GM21390 (cell line): ENCODE data around the gene PNLDC1.

Experiments used
- ATAC-seq: cut with Tn5 transposase; IDR thresholded peaks from one replicate; pipeline ENCODE4 v1.9.1; 2021; ENCODE audit not compliant: unreplicated experiment

Gene PNLDC1

GRCh38 chr6:159800141-159800865 is at the start of gene PNLDC1:
PNLDC1 (plus strand) TSS chr6:159800276; CDS start chr6:159800308, 32 bp downstream.
- ATAC-seq: no peak

- no peak for ATAC-seq
These were observed 48.6 kb upstream of the PNLDC1 start for GRCh38 chr6:159751448-159751847.

GRCh38 chr6:159753081-159753872 is 46.8 kb upstream of the PNLDC1 start:
- ATAC-seq: no peak

- no peak for ATAC-seq
These were observed 45.7 kb upstream of the PNLDC1 start for GRCh38 chr6:159754401-159754800.

- ATAC-seq: no peak
These were observed 44.8 kb upstream of the PNLDC1 start for GRCh38 chr6:159754959-159755914.

GRCh38 chr6:159756508-159756907 is 43.6 kb upstream of the PNLDC1 start:
- ATAC-seq: no peak

- ATAC-seq: no peak
These were observed 41.8 kb upstream of the PNLDC1 start for GRCh38 chr6:159758031-159759001.

- no peak for ATAC-seq
These were observed 40.4 kb upstream of the PNLDC1 start for GRCh38 chr6:159759645-159760044.

GRCh38 chr6:159760602-159761057 is 39.4 kb upstream of the PNLDC1 start:
- no peak for ATAC-seq

- peak; percentile 2 for ATAC-seq
These were observed 38.8 kb upstream of the PNLDC1 start for GRCh38 chr6:159761129-159761872.

GRCh38 chr6:159761873-159762680 is 38.0 kb upstream of the PNLDC1 start, which contains the start of gene ACAT2:
ACAT2 (plus strand) TSS chr6:159762045; CDS start chr6:159762088, 43 bp downstream.
- peak; percentile 96 for ATAC-seq

GRCh38 chr6:159762681-159763293 is 37.3 kb upstream of the PNLDC1 start:
- peak; percentile 1 for ATAC-seq

- no peak for ATAC-seq
These were observed 33.2 kb upstream of the PNLDC1 start for GRCh38 chr6:159766906-159767305.

- no peak for ATAC-seq
These were observed 30.6 kb upstream of the PNLDC1 start for GRCh38 chr6:159769470-159769869.

GRCh38 chr6:159772196-159772595 is 27.9 kb upstream of the PNLDC1 start:
- ATAC-seq: no peak

GRCh38 chr6:159777240-159777904 is 22.7 kb upstream of the PNLDC1 start:
- ATAC-seq: no peak

GRCh38 chr6:159778131-159778530 is 21.9 kb upstream of the PNLDC1 start:
- ATAC-seq: no peak
